Stimulated activated CD4-positive, alpha-beta T cell treated with anti-CD3 and anti-CD28 coated beads, Interleukin-12 subunit alpha, Interleukin-12 subunit beta, amount 100 ng/mL, for 4 hours (primary cell): ENCODE measurements around the gene FAIM2.

ENCODE experiments used
- DNase-seq: peaks from one replicate; pipeline ENCODE4 v3.0.0-alpha.2; 2020

FAIM2 gene

DNA sequence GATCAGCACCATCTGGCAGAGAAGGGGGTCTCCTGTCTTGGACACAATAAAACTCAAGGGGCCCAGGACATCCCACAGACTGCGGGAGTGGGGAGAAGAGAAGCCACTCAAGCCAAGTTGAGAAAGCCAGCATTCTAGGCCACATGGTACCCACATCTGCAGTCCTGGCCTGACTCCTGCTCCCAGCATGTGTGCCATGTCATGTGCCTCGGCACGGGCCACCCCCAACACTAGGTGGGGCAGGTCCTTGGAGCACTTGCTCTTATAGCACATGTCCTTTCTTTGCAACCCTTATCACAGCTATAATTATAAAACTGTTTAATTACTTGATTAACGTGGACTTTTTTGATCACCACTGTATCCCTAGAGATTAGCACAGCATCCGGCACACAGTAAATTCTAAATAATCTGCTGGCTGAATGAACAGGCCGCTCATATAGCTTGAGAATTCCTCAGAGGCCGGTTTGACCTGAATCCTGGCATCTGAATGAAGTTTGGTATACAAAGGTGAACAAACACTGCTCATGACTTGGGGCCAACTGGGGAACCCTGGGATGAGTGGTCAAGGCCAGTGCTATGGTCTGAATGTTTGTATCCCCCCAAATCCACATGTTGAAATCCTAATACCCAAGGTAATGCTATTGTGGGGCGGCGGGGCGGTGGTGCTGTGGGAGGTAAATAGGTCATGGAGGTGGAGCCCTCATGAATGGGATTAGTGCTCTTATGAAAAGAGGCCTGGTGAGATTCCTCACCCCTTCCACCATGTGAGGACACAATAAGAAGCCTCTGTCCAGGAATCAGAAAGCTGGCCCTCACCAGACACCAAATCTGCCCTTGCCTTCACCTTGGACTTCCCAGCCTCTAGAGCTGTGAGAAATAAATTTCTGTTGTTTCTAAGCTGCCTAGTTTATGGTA, 82.1 kb downstream of the FAIM2 start:
- no peak for DNase-seq

- no peak for DNase-seq
These were observed 83.9 kb downstream of the FAIM2 start for GRCh38 chr12:49819786-49820185.

DNA sequence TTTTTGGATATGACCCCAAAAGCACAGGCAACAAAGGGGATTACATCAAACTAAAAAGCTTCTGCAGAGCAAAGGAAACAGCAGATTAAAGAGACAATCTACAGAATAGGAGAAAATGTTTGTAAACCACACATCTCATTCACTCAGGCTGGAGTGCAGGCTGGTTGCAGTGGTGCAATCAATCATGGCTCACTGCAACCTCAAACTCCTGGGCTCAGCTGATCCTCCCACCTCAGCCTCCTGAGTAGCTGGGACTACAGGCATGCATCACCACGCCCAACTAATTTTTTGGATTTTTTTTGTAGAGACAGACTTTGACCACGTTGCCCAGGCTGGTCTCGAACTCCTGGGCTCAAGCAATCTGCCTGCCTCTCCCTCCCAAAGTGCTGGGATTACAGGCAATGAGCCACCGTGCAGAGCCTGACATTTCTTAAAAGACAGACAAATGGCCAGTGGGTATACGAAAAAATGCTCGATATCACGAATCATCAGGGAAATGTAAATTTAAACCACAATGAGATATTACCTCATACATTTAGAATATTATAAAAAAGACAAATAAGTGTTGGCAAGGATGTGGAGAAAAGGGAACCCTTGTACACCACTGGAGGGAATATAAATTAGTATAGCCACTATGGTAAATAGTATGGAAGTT, 85.3 kb downstream of the FAIM2 start:
- no peak for DNase-seq
